GM19328 (cell line): ENCODE results near the gene TCERG1L.
"Not testable (repeated sequence)": the region's sequence is repeated elsewhere in the genome, so short reads cannot be mapped to it uniquely, and the experiment has no call there.

ENCODE experiments used
- ATAC-seq: cut with Tn5 transposase; IDR thresholded peaks from one replicate; pipeline ENCODE4 v1.9.1; 2021; ENCODE audit warnings: mild to moderate bottlenecking, moderate library complexity; ENCODE audit not compliant: unreplicated experiment

TCERG1L gene

DNA sequence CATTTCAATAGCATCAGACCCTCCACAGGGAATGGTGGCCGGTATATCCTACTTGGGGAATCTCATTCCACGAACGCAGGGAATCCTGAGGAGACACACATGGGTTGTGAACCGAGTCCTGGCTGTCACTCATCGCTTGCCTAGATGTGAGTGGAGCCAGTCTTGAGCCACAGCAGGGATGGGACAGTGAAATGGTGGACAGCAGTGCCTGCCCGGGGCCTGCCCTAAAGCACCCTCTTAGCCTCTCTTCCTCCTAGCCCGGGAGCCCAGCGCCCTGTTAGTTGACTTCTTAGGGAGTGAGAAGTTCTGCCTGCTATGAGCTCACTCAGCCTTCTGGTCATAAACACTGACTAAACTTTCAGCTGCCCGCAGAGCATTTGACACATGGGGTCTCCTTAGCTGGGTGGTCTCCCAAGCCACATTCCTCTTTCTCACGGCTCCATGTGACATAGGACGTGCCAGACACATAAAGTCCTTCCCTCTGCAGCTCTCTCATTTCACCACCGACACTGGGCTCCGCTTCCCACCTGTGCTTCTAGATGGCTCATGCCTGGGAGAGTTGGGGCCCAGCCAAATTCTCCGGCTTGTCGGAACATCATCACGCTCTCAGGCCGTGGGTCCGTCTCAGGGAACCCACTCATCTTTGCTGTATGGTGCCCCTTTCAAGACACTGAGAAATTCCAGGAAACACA is 60.9 kb downstream of the TCERG1L start:
- no peak for ATAC-seq

DNA sequence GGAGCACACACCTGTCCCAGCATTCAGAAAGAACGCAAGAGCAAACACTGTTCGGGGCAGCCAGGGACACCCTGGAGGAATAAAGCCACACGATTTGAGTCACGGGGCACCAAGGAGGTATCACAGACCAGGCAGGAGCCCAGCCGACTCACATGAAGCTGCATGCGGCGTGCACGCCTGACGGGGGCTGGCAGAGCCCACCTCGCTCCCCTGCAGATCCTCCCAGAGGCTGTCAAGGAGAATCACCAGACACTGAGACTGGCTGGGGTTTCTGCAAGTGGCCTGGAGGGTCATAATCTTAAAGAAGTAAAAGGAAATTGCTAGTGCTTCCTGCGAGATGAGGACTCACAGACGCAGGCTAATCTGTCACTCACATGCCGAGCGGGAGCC is 61.6 kb downstream of the TCERG1L start:
- no peak for ATAC-seq

DNA sequence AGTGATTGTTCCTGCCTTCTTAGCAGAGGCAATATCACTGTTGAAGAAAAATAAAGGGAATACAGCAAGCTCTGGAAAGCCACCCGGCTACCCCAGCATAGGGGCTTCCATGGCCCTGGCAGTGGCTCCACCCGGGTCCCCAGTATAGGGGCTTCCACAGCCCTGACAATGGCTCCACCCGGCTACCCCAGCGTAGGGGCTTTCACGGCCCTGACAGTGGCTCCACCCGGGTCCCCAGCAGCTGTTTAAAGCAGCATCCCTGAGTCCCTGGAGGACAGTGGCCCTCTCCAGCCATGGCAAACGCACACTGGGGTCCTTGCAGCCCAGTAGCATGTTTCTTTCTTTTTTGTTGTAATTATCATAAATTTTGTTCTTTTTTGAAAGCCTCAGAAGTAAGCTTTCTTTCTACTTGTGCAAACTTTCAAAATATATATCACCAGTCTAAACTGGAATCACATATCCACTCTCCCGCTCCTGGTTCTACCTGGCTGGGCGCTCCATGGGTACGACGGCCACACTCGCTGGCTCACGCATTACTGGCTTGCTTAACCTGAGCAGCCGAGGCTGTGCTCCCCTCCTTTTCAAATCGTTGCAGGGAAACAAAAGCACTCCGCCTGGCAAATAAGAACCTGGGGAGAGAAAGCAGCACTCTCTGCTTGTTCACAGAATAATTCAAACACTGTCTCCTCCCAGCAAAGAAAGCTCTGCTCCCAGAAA is 62.1 kb downstream of the TCERG1L start:
- no peak for ATAC-seq

DNA sequence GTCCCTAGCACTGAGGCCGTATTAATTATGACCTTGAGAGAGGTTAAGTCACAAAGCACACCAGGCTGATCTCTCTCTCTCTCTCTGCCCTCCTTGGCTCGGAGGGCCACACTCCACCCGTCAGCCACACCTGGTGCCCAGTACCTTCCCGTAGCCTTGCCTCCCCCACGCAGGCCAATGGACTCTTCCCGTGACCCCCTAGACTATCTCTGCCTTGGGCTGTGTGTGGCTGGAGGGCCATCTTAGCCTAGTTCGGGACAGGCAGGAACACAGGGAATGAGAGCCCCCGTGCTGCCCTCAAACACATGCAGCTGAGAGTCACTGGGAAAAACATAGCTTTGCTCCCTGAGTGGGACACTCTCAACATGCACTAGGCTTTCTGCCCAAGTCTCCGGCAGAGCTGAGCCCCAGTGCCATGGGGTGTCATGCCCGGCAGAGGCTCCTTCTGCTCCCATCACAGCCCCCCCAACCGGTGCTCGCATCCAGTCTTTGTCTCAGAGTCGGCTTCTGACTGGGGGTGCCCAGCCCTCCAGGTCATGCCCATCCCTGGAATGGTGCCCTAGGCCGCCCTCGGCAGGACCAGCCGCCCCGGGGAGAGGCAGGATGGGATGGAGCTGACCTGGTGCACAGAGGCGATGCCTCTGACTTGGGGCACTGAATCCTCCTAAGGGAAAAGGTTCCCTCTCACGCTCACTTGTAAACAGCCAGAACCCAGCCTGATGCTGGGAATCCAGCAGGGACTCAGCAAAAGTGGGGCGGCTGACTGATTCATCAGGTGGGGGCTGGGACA is 63.0 kb downstream of the TCERG1L start:
- ATAC-seq, result no peak

DNA sequence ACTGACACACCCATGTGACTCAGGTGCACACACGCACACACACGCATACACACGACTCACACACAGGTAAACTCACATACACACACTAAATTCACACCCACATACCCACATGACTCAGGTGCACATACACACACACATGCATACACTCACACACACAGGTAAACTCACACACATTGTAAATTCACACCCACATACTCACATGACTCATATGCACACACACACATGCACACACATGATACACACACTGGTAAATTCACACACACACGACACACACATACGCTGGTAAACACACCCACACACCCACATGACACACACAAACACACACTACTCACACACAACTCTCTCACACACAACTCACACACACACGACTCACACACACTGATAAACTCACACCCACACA is 63.6 kb downstream of the TCERG1L start:
- ATAC-seq, result no peak

DNA sequence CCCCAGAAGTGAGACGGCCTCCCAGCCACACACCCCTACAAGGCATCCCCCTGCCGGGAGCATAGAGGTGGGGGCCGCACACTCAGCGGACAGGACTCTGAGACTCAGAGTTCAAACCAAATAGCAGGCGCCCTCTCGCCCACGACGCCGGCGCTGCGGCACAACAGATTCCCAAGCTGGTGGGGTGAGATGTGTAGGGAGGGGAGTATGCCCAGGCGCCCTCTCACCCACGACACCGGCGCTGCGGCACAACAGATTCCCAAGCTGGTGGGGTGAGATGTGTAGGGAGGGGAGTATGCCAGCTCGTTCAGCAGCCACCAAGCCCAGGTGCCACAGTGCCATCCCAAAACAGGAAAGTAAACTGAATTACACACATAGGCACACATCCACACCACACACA is 64.7 kb downstream of the TCERG1L start:
- no peak for ATAC-seq

DNA sequence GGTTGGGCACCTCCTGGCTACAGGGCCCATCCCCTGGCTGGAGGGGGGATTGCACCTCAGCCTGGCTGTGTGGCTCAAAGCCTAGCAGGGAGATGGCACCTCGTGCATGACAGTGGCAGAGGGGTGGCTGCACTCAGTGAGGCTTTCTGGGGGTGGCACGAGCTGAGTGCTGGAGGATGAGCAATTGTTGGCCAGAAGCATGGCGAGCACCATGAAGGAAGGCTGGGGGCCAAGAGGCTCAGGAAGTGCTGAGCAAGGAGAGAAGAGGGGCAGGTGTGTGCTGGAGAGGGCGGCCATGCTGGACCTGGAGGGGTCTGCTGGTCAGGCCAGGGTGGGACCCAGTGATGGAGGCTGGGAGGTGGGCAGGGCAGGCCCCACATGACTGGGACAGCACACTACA is 65.4 kb downstream of the TCERG1L start:
- ATAC-seq, result no peak

DNA sequence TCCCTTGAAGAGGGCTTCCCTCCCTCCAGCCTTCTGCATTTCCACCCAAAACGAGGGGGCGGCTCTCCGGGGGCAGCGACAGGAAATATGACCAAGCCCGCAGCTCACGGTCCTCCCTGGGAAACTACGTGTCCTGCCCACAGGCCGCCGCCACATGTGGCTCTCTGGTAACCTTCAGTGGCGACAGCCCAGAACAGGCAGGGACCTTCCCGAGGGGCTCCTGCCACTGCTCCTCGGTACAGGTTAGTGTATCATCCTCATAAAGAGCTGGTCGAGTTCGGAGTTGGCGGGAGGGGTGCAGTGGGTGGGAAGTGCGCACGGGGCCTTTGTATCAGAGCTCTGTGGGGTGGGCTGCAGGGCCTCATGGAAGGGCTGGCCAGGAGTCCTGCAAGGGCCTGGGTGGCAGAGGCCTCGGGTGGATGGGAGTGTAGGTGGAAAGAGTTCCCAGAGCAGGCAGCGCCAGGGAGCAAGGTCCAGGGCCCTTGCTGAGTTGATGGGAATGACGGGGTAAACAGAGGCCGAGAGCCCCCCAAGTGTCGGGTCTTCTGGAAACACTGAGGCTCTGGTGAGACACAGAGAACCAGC is 66.0 kb downstream of the TCERG1L start:
- no peak for ATAC-seq

DNA sequence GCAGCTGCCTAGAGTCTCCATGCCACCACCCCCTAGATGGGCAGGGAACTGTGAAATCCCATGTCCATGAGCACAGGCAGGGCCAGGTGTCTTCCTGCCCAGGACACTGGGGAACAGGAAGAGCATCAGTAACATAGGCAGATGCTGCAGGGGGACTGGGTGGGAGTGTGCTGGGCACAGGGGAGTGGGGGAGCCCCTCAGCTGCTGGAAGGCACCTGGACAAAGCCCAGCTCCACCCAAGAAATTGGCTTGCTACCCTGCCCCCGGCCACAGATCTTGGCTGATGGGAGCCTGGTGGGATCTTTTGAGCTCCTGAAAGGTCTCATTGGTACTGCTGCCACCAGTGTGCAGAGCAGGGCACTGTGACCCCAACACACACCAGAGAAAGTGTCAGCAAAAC is 66.7 kb downstream of the TCERG1L start:
- ATAC-seq, result no peak

DNA sequence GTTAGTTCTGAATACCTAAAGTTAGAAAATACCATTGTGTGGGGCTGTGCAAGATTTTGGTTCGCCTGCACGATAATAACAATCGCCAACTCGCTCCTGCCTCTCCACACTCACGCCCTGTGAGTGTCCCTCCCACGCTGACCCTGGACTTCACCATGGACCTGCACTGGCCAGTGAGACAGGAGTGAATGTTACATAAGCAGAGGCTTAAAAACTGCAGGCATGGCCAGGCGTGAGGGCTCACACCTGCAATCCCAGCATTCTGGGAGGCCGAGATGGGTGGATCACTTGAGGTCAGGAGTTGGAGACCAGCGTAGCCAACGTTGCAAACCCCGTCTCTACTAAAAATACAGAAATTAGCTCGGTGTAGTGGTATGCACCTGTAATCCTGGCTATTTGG is 68.4 kb downstream of the TCERG1L start:
- ATAC-seq, result no peak

DNA sequence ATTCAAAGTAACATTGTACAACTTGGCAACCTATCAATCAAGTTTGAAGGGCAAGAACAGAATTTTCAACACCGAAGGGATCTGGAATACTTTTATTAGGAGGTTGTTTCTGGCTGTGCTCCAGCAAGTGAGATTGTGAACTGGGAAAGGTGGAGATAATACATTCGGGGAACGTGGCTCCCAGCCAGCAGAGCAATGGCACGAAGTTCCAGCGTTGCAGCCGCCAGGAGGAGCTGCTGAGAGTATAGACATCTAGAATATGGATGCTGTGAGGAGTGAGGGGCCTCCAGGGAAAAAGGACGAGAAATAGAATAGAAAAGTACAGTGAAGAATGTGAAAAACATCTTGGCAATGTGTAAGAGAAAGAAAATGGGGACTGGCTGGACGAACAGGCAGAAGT is 69.5 kb downstream of the TCERG1L start:
- no peak for ATAC-seq

DNA sequence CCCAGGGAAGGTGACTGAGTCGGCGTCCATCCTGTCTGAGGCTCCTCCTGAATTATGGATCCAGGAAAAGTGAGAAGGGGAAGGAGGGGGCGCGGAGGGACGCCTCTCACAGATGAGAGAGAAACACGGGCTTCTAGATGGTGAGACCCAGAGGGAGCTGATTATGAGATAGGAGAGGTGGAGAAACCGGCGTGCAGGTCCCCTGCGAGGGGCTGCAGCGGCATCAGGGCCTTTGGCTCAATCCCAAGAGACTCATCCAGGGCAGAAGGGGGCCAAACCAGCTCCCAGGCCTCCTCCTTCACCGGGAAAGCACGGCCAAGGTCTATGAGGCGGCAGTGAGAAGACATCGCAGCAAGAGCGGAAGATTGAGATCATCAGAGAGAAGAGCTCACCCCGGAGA is 70.8 kb downstream of the TCERG1L start:
- no peak for ATAC-seq

DNA sequence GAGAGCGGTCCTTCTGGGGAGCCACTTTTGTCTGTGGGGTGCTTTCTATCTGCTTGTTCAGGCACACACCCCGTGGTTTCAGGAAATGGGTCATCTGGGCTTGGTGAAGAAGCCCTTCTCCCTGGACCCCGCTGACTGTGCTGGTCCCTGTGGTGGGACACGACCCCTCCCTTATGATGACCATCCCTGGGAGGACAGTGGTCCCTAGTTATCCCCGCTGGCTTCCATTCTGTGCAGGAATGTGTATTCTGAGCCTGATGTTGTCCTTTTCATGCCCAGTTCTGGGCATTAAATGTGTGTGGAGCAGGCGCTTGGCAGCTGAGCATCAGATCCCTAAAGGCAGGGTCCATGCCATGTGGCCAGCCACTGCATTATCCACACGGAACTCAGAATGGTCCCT is 71.6 kb downstream of the TCERG1L start:
- ATAC-seq, result no peak

DNA sequence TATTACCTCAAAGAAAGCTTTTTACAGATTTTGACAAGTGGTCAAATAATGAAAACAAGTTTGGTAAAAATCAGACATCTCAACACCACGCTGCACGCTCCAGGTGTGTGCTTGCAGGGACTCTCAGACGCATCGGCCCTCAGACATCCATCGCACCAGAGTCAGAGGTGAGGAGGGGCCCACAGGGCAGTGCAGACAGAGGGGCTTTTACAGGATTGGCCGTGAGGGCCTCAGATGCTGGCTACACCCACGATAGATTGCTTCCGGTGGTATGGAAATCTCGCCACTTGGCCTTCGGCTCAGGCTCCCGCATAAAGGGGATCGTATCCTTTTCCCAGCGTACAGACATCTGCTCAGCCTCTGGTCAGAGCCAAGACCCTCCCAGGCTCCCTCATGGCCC is 72.1 kb downstream of the TCERG1L start:
- no peak for ATAC-seq

DNA sequence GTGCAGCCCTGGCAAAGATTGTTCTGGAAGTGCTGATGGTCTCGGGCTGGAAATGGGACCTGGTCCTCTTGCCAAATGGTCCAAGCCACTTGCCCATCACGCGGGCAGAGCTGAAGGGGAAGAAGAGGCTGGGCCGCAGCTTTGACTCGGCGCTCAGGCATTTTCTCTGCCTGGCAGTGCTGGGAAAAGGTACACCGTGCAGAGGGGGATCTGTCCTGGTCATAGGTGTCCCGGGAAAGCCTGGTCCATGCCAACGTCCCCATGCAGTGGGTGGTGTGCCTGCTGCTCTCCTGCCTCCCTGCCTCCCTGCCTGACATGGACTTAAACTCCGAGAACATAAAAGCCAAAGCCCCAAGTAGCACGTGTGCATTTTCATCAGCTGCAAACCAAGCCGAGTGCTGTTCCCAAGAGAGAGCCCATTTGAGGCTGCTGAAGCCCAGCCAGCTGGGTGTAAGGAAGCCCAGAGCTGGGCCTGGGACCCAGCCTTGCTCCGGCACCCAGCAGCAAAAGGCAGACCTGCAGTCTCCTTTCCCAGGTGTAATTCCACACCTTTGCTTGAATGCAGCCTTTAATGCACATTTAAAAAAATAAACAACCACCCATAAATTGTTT is 72.7 kb downstream of the TCERG1L start:
- ATAC-seq, result no peak

DNA sequence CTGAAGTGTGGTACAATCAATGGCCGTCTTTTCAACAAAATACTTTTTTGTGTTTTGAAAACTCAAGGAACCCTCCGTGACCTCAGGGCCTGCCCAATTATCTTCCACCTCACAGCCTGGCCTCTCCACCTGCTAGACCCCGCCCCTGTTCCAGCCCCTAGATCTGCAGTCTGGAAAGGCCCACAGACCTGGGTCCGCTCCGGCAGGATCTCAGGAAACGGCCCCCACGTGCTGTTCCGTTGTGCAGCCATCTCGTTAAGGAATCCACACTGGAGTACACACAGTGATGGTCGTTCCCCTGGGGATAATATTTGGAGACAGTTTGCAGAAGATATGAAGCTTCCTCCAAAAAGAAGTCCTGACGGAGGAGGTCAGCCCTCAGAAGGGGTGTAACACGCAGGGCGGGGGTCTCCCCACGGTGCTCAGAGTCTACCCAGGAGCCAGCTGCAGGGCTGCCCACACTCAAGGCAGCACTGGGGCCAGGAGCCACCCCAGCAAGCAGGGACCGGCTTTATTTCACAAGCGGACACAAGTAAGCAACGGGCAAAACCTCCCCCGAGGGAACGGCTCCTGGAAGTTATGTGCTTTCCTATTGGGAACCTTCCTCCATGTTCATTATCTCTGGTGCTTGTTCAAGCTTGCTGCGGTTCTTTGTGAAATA is 73.4 kb downstream of the TCERG1L start:
- no peak for ATAC-seq

DNA sequence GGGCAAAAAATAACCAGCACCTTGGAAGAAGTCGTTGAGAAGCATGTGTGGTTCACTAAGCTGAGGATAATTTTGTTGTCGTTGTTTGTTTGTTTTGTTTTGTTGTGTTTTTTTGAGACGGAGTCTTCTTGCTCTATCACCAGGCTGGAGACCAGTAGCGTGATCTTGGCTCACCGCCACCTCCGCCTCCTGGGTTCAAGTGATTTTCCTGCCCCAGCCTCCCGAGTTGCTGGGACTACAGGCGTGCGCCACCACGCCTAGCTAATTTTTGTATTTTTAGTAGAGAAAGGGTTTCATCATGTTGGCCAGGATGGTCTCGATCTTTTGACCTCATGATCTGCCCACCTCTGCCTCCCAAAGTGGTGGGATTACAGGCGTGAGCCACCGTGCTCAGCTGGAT is 76.9 kb downstream of the TCERG1L start:
- not testable (repeated sequence) for ATAC-seq

DNA sequence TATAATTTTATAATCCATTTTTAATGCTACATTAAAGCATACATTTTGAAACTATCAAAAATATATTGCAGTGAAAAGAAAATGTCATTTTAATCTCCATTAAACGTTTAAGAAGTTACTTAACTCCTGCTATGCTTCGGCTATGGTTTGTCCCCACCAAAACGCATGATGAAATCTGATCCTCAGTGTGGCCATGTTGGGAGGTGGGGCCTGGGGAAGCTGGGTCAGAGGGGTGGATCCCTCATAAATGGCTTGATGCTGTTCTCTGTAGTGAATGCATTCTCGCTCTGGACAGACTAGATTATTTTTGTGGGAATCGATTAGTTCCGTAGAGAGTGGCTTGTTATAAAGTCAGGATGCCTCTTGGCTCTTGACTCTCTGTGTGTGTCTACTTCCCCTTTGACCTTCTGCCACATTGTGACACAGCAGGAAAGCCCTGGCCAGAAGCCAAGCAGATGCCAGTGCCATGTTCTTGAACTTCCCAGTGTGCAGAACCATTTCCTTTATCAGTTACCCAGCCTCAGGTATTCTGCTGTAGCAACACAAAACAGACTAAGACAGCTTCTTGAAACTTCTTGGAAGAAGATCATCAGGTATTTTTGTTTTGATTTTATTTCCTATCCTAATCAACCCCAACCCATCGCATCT is 77.8 kb downstream of the TCERG1L start:
- no peak for ATAC-seq

DNA sequence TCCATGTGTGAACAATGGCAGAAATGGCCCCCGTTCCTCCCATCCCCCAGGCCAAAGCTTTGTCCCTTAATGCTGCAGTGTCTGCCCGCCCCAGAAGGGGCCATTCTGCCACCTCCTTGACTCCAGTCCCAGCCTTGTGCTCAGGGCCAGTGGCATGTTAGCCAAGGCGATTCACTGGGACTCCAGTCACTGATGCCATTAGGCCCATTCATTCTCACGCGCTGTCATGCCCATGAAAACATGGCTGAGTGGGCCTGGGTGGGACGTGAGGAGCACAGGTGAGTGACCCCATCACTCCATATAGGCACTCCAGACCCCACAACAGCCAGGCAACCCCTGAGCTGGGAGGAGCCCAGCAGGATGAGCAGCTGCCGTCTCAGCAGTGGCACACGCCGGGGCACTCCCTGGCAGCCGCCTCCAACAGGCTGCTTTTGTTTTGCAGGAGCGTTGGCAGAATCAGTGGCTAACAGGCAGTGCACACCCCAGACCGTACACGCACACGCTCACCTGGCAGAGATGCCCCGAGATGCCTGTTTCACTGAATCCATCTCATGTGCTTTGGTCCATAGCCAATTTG is 79.5 kb downstream of the TCERG1L start:
- no peak for ATAC-seq
